ENCODE results near the gene CROT.

DNA sequence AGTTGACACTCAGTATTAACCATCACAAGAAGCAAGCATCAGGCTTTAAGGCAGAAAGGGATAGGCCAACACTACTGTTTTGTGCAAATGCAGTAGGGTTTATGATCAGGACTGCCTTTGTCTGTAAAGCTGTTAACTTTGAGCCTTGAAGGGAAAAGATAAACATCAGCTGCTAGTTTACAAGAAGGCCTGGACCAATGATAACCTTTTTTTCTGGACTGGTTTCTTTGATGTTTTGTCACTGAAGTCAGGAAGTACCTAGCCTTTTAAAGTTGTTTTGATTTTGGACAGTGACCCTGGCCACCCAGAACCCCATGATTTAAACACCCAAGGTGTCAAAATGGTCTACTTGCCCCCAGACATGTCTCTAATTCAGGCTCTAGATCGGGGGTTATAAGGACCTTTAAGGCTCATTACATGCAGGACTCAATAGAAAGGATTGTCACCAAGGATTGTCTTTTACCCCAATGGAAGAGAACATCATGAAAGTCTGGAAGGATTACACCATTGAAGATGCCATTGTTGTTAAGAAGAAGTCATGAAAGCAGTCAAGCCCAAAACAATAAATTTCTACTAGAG, 50.1 kb downstream of the CROT start:
- TF ChIP-seq, protein P1, sequence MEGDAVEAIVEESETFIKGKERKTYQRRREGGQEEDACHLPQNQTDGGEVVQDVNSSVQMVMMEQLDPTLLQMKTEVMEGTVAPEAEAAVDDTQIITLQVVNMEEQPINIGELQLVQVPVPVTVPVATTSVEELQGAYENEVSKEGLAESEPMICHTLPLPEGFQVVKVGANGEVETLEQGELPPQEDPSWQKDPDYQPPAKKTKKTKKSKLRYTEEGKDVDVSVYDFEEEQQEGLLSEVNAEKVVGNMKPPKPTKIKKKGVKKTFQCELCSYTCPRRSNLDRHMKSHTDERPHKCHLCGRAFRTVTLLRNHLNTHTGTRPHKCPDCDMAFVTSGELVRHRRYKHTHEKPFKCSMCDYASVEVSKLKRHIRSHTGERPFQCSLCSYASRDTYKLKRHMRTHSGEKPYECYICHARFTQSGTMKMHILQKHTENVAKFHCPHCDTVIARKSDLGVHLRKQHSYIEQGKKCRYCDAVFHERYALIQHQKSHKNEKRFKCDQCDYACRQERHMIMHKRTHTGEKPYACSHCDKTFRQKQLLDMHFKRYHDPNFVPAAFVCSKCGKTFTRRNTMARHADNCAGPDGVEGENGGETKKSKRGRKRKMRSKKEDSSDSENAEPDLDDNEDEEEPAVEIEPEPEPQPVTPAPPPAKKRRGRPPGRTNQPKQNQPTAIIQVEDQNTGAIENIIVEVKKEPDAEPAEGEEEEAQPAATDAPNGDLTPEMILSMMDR (IDR thresholded peaks at IDR 0.05; ENCODE audit: low read depth, low read length, poor library complexity, severe bottlenecking): no peak
- TF ChIP-seq EZH2phosphoT487 (IDR thresholded peaks at IDR 0.05; ENCODE audit: borderline replicate concordance, low read length): no peak
